Parathyroid adenoma (tissue), 2 donors: Measurements from ENCODE around the gene LINGO1.

Experiments
- H2AFZ ChIP-seq: fragments of 300-600 bp; sonication (generic); one replicate; pipeline ENCODE4 v1.7.0; 2017; ENCODE audit warnings: antibody characterized with exemption, mild to moderate bottlenecking
- H3K27ac ChIP-seq: fragments of 300-600 bp; sonication (generic); one replicate; pipeline ENCODE4 v1.7.0; 2017
- H3K27me3 ChIP-seq: fragments of 300-600 bp; sonication (generic); one replicate; pipeline ENCODE4 v1.7.0; 2017; ENCODE audit warnings: low read length; ENCODE audit not compliant: control insufficient read depth, insufficient read depth
- H3K36me3 ChIP-seq: fragments of 300-600 bp; sonication (generic); one replicate; pipeline ENCODE4 v1.7.0; 2017; ENCODE audit warnings: low read length; ENCODE audit not compliant: control insufficient read depth, insufficient read depth
- H3K4me1 ChIP-seq: fragments of 300-600 bp; sonication (generic); one replicate; pipeline ENCODE4 v1.7.0; 2017; ENCODE audit warnings: control low read depth
- H3K4me2 ChIP-seq: fragments of 300-600 bp; sonication (generic); one replicate; pipeline ENCODE4 v1.7.0; 2017; ENCODE audit warnings: low read length
- H3K4me3 ChIP-seq: fragments of 300-600 bp; sonication (generic); one replicate; pipeline ENCODE4 v1.7.0; 2017; ENCODE audit warnings: low read depth, low read length
- H3K79me2 ChIP-seq: fragments of 300-600 bp; sonication (generic); one replicate; pipeline ENCODE4 v1.7.0; 2017; ENCODE audit warnings: control low read depth
- H3K9ac ChIP-seq: fragments of 300-600 bp; sonication (generic); one replicate; pipeline ENCODE4 v1.7.0; 2017; ENCODE audit warnings: mild to moderate bottlenecking
- H3K9me3 ChIP-seq: fragments of 300-600 bp; sonication (generic); one replicate; pipeline ENCODE4 v1.7.0; 2017; ENCODE audit warnings: low read length; ENCODE audit not compliant: control insufficient read depth
- CTCF ChIP-seq: fragments of 300-600 bp; sonication (generic); IDR thresholded peaks from one replicate; pipeline ENCODE4 v1.7.0; 2017; ENCODE audit warnings: antibody characterized with exemption, mild to moderate bottlenecking
- donor health status: primary hyperparathyroidism.

Gene LINGO1

GRCh38 chr15:77640615-77641014 lies 7.9 kb upstream of the LINGO1 start:
- Histone ChIP-seq H3K79me2 (no peaks in the 10 kb centered on the region), H2AFZ (no peak overlapping the region), H3K4me2 (no peak overlapping the region), H3K27me3 (no peaks in the 10 kb centered on the region), H3K4me1 (no peaks in the 10 kb centered on the region), H3K9me3 (no peaks in the 10 kb centered on the region), H3K4me3 (no peak overlapping the region), H3K9ac (no peak overlapping the region), H3K36me3 (no peaks in the 10 kb centered on the region), H3K27ac (no peak overlapping the region)
- no peak for TF ChIP-seq CTCF

- H3K9me3 ChIP-seq: no peaks in the 10 kb centered on the region
- H3K79me2 ChIP-seq: no peaks in the 10 kb centered on the region
- H3K27ac ChIP-seq: no peak overlapping the region
- H3K4me2 ChIP-seq: no peak overlapping the region
- H3K4me1 ChIP-seq: no peaks in the 10 kb centered on the region
- H2AFZ ChIP-seq: no peak overlapping the region
- no peak overlapping the region for H3K4me3 ChIP-seq
- no peak overlapping the region for H3K9ac ChIP-seq
- no peak for TF ChIP-seq CTCF
- no peaks in the 10 kb centered on the region for H3K36me3 ChIP-seq
- H3K27me3 ChIP-seq: no peaks in the 10 kb centered on the region
These were observed 6.7 kb upstream of the LINGO1 start for GRCh38 chr15:77639431-77639830.

- no peak overlapping the region for H3K4me3 ChIP-seq
These were observed 5.4 kb upstream of the LINGO1 start for GRCh38 chr15:77637851-77638692.

GRCh38 chr15:77636209-77636608 lies 3.5 kb upstream of the LINGO1 start:
- H3K9ac ChIP-seq: no peak overlapping the region
- no peaks in the 10 kb centered on the region for H3K4me1 ChIP-seq
- no peak overlapping the region for H3K4me2 ChIP-seq
- no peak overlapping the region for H3K27ac ChIP-seq
- no peaks in the 10 kb centered on the region for H3K9me3 ChIP-seq
- TF ChIP-seq CTCF: no peak
- no peaks in the 10 kb centered on the region for H3K36me3 ChIP-seq
- no peak overlapping the region for H2AFZ ChIP-seq
- no peaks in the 10 kb centered on the region for H3K27me3 ChIP-seq
- no peaks in the 10 kb centered on the region for H3K79me2 ChIP-seq
- no peak overlapping the region for H3K4me3 ChIP-seq

More at GRCh38 chr15:77637851-77638692, 5.4 kb upstream of the LINGO1 start:
- no peaks in the 10 kb centered on the region for H3K27me3 ChIP-seq
- H3K79me2 ChIP-seq: no peaks in the 10 kb centered on the region
- no peak for TF ChIP-seq CTCF
- H3K27ac ChIP-seq: no peak overlapping the region
- H3K4me1 ChIP-seq: no peaks in the 10 kb centered on the region
- H2AFZ ChIP-seq: no peak overlapping the region
- no peak overlapping the region for H3K4me2 ChIP-seq
- no peak overlapping the region for H3K9ac ChIP-seq
- no peaks in the 10 kb centered on the region for H3K9me3 ChIP-seq
- H3K36me3 ChIP-seq: no peaks in the 10 kb centered on the region
